NCI-H446 treated with DMSO at 0.1 percent for 48 hours (cell line): ENCODE results near the gene SHC2.

Experiments used
- DNase-seq: peaks from one replicate; lab custom pipeline; 2025; lab: John Stamatoyannopoulos, UW

Gene SHC2, protein sequence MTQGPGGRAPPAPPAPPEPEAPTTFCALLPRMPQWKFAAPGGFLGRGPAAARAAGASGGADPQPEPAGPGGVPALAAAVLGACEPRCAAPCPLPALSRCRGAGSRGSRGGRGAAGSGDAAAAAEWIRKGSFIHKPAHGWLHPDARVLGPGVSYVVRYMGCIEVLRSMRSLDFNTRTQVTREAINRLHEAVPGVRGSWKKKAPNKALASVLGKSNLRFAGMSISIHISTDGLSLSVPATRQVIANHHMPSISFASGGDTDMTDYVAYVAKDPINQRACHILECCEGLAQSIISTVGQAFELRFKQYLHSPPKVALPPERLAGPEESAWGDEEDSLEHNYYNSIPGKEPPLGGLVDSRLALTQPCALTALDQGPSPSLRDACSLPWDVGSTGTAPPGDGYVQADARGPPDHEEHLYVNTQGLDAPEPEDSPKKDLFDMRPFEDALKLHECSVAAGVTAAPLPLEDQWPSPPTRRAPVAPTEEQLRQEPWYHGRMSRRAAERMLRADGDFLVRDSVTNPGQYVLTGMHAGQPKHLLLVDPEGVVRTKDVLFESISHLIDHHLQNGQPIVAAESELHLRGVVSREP

DNA sequence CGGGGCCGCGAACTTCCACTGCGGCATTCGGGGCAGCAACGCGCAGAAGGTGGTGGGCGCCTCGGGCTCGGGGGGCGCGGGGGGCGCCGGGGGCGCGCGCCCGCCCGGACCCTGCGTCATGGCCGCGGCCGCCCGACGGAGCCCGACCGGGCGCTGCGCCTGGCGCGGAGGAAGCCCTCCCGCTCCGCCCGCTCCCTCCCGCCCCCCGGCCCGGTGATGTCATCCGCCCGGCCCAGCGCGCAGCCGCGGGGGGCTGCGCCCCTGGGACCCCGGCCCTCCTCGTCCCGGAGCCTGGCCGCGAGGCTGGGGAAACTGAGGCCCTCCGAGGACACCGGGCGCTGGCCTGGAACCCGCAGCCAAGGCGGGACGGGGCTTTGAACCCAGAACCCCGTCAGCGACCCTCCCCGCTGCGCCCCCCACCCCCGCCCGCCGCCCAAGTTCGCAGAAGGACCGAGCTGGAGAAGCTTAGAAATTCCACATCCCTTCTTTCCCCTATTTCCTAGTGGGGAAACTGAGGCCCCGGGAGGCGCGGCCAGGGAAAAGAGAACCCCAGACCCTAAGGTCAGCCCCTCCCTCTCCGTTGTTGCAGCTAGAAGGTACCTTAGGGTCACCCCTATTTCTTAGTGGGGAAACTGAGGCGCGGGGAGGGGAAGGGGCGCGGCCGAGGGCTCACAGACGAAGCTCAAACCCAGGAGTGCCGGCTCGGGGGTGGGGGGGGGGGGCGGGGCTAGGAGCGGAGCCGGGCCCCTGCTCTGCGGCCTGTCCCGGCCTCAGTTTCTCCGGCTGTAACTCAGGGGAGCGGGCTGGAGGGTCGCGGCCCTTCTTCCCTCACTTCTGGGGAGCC is at the start of gene SHC2:
Gene SHC2, minus strand, starts transcription at position 157 of the 844 bp plus-strand sequence. Its CDS starts 37 bp downstream, at position 120.
- no peak for DNase-seq

DNA sequence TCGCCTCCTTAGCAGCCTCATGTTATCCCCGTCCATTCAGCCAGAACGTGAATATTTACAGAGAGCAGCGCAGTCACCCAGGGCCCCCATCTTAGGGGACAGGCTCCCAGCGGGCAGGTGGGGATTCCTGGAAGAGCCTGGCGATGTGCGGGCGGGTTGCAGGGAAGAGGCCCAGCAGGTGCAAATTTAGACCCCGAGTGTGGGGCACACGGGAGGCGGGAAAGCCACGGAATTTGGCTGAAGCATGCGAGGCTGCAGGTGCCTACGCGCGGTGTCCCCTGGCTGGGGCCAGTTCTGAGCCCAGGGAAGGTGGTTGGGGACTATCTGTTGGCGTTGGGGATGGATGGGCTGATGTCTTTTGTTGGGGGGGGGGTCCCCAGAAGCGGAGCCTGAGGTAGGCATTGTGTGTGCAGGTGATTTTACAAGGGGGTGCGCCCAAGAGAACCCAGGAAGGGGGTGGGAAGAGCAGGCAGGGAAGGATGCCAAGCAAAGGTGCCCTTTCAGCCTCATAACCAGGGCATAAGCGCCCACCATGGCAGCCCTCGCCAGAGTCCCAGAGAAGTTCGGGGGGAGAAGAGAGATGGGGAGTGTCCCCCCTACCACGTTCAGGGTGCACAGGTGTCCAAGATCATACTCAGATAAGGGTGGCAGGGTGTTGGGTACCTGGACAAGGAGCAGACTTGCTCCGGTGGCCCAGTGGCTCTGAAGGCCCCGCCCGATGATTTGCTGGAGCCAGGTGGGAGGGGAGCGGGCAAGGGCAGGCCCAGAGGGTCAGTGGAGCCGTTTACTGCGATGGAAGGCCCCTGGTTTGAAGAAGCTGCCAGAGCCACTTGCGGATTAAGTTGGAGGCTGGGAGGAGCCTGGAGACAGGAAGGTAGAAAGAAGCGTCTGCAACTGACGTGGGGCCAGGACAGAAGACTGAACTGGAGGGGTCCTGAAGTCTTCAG is 47.6 kb upstream of the SHC2 start:
- no peak for DNase-seq

DNA sequence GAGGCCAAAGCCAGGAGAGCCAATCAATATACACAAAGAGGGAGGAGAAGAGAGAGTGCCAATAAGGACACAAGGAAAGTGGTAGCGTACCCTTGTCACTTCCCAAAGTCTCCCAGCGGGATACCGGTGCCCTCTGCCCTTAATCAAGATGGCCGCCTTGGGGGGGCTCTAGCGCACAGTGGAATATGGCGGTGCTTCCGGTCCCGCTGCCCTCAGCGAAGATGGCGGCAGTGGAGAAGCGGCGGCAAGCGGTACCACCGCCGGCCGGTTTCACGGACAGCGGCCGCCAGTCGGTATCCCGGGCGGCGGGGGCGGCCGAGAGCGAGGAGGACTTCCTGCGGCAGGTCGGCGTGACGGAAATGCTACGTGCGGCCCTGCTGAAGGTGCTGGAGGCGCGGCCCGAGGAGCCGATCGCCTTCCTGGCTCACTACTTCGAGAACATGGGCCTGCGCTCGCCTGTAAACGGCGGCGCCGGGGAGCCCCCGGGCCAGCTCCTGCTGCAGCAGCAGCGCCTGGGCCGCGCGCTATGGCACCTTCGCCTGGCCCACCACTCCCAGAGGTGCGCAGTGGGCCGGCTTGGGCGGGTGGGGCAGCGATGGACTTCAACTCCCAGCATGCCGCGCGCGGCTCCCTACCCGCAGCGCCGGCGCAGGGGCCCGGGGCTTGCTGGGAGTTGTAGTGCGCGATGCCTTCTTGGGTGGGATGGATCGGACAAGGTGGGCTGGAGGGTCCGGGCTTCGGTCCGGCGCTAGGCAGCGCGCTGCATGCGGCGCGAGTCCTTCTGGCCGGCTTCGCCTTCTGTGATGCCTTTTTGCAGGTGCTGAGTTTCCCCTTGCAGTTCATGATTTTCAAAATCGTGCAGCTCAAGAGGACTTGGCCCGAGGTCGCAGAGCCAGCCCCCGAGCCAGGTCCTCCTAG is 46.7 kb upstream of the SHC2 start, which contains the start of gene TPGS1:
Gene TPGS1, plus strand, starts transcription at position 212 of the 918 bp plus-strand sequence. Its CDS starts 10 bp downstream, at position 222.
- DNase-seq, result peak; percentile 61

DNA sequence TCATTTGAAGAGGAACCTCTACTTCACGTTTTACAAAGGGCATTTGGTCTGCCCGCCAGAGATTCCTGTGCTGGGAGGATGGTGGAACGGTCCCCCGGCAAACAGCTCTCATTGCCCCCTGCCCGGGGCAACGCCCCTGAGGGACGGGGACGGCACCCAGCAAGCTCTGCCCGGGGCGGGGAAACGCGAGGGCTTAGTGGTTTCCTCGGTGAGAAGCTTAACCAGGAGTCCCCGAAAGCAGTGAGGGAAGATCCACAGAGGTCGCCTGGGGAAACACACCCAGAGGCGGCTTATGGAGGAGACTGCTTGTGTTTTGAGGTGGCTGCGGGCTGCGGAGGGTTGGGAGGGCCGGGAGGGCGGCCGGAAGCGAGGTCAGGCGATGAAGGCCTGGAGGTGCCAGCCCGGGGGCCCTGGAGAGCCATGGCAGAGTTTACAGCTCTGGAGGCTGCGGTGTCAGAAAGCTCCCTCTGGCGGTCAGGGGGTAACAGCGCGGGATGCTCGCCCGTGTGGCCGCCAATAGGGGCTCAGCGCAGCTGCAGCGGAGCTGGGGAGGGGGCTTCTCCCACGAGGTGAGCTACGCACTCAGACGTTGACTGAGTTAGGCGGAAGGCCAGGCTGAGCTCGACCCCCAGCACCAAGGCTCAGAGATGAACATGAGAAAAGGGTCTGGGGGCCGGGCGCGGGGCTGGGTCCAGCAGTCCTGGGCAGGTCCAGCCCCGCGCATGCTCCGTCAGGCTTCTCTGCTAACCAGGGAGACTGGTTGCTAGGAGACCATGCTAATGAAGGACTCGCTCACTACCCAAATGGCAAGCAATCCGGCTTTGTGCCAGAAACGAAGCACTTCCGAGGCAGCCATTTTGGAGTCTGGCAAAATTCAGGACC is 45.8 kb upstream of the SHC2 start:
- DNase-seq, result peak; percentile 99

DNA sequence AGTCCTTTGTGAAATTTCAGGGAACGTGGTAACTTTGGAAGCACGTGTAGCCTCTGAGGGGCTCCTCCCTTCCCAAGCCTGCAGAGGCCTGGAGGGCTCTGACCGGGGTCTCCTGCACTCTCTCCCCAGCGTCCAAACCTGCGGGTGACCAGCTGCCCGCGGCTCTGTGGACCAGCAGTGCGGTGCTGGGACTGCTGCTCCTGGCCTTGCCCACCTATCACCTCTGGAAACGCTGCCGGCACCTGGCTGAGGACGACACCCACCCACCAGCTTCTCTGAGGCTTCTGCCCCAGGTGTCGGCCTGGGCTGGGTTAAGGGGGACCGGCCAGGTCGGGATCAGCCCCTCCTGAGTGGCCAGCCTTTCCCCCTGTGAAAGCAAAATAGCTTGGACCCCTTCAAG is 43.8 kb upstream of the SHC2 start:
- no peak for DNase-seq

DNA sequence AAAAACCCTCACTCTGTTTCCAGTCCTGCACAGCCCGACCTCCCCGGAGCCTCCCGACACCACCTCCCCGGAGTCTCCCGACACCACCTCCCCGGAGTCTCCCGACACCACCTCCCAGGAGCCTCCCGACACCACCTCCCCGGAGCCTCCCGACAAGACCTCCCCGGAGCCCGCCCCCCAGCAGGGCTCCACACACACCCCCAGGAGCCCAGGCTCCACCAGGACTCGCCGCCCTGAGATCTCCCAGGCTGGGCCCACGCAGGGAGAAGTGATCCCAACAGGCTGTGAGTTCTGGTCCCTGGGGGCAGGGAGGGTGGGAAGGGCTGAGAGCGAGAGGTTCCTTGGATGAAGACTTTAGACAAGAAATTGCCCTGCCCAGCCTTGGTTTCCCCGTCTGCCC is 40.8 kb upstream of the SHC2 start:
- no peak for DNase-seq

DNA sequence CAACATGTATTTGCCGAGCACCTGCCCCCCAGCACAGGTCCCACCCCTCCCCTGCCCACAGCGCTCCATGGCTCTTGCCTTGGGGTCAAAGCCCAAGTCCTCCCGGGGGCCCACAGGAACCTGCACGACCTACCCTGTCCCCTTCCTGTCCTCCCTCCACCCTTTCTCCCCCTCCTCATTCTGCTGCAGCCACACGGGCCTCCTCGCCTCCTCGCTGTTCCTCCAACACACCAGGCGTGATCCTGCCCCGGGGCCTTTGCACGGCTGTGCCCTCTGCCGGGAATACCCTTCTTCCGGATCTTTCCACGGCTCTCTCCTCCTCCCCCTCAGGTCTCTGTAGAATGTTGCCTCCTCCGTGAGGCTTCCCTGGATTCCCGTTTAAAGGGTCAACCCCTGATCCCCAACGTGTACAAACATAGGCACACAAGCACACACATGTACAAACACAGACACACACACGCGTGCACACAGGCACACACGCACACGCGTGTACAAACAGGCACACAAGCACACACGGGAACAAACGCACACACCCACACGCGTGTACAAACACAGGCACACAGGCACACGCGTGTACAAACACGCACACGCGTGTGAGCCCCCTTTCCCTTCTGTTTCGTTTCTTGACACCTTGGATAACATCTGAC is 38.3 kb upstream of the SHC2 start:
- DNase-seq, result no peak

DNA sequence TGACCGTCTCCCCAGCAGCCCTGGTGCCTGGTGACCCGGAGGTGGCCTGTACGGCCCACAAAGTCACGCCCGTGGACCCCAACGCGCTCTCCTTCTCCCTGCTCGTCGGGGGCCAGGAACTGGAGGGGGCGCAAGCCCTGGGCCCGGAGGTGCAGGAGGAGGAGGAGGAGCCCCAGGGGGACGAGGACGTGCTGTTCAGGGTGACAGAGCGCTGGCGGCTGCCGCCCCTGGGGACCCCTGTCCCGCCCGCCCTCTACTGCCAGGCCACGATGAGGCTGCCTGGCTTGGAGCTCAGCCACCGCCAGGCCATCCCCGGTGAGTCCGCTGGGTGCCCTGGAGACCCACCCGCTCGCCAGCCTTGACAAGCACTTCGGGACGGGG is 37.7 kb upstream of the SHC2 start:
- no peak for DNase-seq

DNA sequence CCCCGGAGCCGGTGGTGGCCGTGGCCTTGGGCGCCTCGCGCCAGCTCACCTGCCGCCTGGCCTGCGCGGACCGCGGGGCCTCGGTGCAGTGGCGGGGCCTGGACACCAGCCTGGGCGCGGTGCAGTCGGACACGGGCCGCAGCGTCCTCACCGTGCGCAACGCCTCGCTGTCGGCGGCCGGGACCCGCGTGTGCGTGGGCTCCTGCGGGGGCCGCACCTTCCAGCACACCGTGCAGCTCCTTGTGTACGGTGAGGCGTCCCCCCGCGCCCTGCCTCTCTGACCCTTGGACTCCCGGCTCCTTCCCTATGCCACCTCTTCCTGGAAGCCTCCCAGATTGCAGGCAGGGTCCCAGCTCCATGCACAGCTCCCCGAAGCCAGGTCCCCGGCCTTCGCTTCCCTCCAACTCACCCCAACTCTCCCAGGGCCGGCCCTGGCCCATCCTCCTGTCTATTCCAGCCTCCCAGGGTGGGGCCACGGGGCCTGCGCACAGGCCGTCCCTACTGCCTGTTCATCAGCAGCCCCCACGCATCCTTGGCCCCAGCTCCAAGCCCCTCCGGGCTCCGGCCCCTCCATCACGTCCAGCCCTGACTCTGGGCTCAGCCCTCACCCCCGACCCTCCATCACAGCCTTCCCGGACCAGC is 37.2 kb upstream of the SHC2 start:
- DNase-seq, result no peak

DNA sequence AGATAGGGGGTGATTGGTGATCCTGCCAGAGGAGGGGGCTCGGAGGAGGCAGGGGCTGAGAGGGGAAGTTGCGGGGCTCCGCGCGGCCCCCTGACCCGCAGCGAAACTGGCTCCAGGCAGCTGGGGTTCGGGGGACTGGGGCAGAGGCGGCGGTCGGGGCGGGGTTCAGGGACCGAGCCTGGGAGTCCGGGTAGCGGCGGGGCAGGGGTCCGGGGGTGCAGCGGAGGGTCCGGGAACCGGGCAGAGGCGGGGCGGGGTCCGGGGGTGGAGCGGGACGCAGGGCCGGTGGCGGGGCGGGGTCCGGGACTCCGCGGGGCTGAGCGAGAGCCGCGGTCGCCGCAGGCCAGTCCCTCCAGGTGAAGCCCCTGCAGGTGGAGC is 36.6 kb upstream of the SHC2 start:
- no peak for DNase-seq

DNA sequence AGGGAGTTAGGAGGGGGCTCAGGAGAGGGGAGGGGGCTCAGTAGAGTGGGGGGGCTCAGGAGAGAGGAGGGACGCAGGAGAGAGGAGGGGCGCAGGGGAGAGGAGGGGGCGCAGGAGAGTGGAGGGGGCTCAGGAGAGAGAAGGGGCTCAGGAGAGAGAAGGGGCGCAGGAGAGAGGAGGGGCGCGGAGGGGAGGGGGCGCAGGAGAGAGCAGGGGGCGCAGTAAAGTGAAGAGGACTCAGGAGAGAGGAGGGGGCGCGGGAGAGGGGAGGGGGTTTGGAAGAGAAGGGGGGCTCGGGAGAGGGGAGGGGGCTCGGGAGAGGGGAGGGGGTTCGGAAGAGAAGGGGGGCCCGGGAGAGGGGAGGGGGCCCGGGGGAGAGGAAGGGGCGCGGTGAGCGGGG is 36.2 kb upstream of the SHC2 start:
- DNase-seq, result no peak

DNA sequence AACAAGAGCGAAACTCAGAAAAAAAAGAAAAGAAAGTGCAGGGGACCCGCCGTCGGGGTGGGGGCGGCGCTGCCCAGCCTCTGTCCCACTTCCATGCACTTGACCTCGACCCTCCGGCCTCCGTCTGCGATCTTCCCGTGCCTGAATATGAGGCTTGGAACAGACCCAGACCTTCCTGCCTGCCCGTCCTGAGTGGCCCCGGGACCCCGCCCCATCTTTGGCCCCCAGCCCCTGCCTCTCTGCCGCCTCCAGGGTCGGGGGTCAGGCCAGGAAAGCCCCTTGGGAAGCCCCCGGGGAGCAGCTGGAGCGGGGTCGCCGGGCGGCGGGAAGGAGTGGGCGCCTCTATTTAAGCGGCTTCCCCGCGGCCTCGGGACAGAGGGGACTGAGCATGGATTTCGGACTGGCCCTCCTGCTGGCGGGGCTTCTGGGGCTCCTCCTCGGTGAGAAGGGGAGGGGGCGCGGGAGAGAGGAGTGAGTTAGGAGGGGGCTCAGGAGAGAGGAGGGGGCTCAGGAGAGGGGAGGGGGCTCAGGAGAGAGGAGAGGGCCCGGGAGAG is 35.4 kb upstream of the SHC2 start, which contains the start of gene MADCAM1:
Gene MADCAM1, plus strand, starts transcription at position 375 of the 554 bp plus-strand sequence. Its CDS starts 14 bp downstream, at position 389.
- DNase-seq, result no peak

DNA sequence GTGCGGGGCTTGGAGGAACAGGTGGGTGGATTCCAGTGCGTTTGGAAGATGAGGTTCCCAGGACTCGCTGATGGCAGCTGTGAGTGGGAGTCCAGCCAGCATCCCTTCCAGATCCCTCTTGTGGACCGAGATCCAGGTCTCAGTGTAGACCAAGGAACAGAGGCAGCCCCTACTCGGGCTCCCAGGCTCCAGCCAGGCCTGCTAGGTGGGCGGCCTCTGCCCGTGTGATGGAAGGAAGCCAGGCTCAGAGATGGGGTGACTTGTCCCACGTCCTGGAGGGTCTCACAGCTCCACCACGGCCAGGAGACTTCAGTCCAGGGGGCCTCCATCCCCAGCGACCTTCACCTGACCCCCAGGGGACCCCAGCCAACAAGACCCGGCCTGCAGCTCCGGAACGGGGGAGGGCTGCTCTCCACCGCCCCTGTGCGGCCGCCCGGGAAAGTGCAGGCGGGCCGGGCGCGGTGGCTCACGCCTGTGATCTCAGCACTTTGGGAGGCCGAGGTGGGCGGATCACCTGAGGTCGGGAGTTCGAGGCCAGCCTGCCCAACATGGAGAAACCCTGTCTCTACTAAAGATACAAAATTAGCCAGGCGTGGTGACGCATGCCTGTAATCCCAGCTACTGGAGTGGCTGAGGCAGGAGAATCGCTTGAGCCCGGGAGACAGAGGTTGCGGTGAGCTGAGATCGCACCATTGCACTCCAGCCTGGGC is 34.7 kb upstream of the SHC2 start:
- DNase-seq, result peak; percentile 54

DNA sequence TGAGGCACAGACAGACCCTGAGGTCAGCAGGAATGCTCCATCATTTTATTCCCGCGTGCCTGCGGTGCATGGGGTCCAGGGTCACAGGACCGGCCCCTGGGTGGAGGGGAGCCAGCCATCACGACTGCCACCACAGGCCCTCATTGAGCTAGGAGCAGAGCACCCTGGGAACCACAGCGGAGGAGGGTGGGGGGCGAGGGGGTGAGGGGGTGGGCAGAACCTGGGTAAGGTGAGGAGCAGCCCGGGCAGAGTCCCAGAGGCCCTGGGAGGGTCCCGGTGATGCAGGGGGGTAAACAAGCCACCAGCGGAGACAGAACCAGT is 34.2 kb upstream of the SHC2 start:
- no peak for DNase-seq

DNA sequence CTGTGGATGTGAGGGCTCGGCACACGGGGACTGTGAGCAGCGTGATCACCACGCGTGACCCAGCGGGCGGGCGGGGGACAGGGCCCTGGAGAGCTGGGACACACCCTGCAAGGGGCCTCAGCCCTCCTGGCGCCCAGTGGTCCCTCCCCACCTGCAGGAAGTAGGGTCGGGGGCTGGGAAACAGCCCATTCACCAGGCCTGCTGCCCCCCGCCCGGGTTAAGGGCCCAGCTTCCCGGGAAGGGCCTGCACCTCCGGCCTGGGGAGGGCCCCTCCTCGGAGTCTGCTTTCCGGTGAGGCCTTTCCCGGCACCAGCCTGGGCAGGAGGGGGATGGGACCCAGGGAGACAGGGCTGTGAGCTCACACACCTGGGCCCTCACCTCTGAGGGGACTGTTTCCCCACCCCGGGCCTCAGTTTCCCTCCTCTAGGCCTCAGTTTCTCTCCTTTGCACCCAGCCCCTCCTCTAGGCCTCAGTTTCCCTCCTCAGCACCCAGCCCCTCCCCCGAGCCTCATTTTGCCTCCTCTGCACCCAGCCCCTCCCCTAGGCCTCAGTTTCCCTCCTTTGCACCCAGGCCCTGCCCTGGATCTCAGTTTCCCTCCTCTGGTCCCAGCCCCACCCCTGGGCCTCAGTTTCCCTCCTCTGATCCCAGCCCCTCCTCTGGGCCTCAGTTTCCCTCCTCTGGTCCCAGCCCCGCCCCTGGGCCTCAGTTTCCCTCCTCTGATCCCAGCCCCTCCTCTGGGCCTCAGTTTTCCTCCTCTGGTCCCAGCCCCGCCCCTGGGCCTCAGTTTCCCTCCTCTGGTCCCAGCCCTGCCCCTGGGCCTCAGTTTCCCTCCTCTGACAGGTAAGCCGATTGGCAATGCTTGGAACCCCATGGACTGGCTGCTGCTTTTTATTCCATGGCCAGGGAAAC is 33.6 kb upstream of the SHC2 start:
- no peak for DNase-seq

DNA sequence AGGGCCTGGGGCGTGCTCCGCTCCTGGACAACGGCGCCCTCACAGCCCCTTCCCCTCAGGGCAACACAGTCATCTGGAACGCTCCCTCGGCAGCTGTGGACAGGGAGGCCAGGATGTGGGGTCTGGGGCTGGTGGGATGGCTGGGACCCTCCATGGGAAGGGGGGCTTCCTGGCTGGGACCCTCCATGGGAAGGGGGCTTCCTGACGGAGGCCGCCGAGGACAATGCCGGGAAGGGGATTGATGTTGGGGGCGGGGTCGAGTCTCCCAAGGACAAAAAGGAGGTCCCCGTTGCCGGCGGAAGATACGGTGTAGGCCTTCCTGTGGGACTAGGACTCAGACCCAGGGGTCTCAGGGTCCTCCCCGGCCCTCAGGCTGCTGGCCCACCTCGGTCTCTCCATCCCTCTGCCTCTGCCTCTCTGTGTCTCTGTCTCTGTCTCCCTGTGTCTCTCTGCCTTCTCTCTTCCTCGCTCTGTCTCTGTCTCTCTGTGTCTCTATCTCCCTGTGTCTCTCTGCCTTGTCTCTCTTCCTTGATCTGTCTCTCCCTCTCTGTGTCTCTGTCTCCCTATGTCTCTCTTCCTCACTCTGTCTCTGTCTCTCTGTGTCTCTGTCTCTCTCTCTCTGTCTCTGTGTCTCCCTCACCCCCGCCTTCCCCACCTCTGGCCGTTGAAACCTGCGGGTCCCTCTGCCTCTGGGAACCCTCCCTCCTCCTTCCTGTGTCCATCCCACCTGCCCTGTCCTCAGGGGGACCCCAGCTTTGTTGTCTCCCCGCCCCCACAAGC is 32.7 kb upstream of the SHC2 start:
- no peak for DNase-seq
